Measurements from ENCODE around the gene GALNT18.

The GALNT18 gene

DNA sequence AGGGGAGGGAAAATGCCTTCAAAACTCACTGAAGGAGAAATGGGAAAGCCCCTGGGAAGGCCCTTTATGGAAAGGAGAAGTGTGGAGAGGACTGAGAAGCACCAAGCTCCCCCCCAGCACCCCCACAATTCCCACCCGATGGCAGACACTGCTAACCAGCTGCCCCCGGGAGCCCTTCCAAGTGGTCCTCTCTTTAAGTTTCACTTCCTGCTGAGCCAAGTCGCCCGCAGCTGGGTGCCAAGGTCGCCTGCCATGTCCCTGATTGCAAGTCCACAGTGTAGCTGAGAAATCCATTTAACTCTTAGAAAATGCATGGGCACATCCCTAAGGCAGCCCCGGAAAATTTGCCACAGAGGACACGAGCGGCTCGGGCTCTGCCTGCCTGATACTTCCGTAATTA is 68.2 kb downstream of the GALNT18 start:
- H3K27ac ChIP-seq (ENCODE audit: low read depth in 2 of 2, low read length in 2 of 2) = no peak overlapping the region
- H3K9me3 ChIP-seq (ENCODE audit: control insufficient read depth in 2 of 2, low read length in 2 of 2) = no peaks in the 10 kb centered on the region
- no peak overlapping the region for H3K4me3 ChIP-seq (ENCODE audit: low read length in 2 of 2)
- H3K9ac ChIP-seq (ENCODE audit: low read depth in 1 of 2, low read length in 2 of 2) = no peak overlapping the region
- H3K36me3 ChIP-seq (ENCODE audit: control insufficient read depth in 2 of 2, insufficient read depth in 2 of 2, low read length in 2 of 2) = no peaks in the 10 kb centered on the region
- peaks cover 8% of the 10 kb centered on the region in 2 donors for H3K4me1 ChIP-seq (ENCODE audit: control insufficient read depth in 2 of 2, insufficient read depth in 2 of 2, low read length in 2 of 2)
- H3K27me3 ChIP-seq (ENCODE audit: control insufficient read depth in 2 of 2, insufficient read depth in 2 of 2, low read length in 2 of 2) = no peaks in the 10 kb centered on the region

DNA sequence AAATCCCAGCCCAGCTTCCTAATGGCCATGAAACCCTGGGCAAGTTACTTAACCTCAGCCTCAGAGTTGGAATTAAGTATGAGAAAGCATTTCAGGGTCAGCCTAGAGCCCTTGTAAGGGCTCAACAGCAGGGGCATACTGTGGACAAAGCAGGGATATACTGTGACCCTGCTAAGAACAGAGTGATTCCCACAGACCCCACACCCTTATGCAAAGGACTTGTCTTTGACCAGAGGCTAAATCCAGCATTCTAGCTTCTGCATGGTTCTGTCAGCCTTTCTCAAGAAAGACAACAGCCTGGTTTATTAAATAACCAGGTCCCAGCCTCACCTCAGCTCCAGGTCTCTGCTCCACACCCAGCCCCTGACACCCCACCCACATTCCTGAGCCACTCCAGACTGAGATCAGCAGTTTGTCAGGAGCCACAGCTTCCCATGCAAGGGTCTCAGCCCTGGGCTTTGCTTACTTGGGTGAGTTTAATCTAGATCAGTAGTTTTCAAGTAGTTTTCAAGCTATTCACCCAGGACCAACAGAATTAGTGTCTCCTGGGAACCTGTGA is 69.2 kb downstream of the GALNT18 start:
- H3K4me3 ChIP-seq (ENCODE audit: low read length in 2 of 2) = no peak overlapping the region
- H3K36me3 ChIP-seq (ENCODE audit: control insufficient read depth in 2 of 2, insufficient read depth in 2 of 2, low read length in 2 of 2) = no peaks in the 10 kb centered on the region
- H3K9ac ChIP-seq (ENCODE audit: low read depth in 1 of 2, low read length in 2 of 2) = no peak overlapping the region
- peaks cover 8% of the 10 kb centered on the region in 2 donors for H3K4me1 ChIP-seq (ENCODE audit: control insufficient read depth in 2 of 2, insufficient read depth in 2 of 2, low read length in 2 of 2)
- no peak overlapping the region for H3K27ac ChIP-seq (ENCODE audit: low read depth in 2 of 2, low read length in 2 of 2)
- H3K9me3 ChIP-seq (ENCODE audit: control insufficient read depth in 2 of 2, low read length in 2 of 2) = no peaks in the 10 kb centered on the region
- H3K27me3 ChIP-seq (ENCODE audit: control insufficient read depth in 2 of 2, insufficient read depth in 2 of 2, low read length in 2 of 2) = no peaks in the 10 kb centered on the region

DNA sequence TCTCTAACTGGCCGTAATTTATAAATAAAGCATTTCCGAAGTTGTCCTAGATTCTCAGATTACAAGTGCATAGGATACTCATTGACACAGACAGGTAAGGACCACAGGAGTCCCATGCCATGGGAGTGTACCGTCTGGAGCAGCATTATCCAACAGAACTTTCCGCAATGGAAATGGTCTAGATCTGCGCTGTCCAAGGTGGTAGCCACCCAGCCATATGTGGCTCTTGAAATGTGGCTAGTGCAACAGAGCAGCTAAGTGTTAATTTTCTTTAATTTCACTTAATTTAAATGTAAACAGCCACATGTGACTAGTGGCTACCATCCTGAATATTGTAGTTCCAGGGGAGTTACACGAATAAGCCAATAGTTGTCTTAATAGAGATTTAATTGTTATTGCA is 71.3 kb downstream of the GALNT18 start:
- Histone ChIP-seq H3K27ac (ENCODE audit: low read depth in 2 of 2, low read length in 2 of 2) (no peak overlapping the region), H3K4me1 (ENCODE audit: control insufficient read depth in 2 of 2, insufficient read depth in 2 of 2, low read length in 2 of 2) (peaks cover 8% of the 10 kb centered on the region in 2 donors), H3K9ac (ENCODE audit: low read depth in 1 of 2, low read length in 2 of 2) (no peak overlapping the region), H3K9me3 (ENCODE audit: control insufficient read depth in 2 of 2, low read length in 2 of 2) (no peaks in the 10 kb centered on the region), H3K36me3 (ENCODE audit: control insufficient read depth in 2 of 2, insufficient read depth in 2 of 2, low read length in 2 of 2) (no peaks in the 10 kb centered on the region), H3K4me3 (ENCODE audit: low read length in 2 of 2) (no peak overlapping the region), H3K27me3 (ENCODE audit: control insufficient read depth in 2 of 2, insufficient read depth in 2 of 2, low read length in 2 of 2) (no peaks in the 10 kb centered on the region)

DNA sequence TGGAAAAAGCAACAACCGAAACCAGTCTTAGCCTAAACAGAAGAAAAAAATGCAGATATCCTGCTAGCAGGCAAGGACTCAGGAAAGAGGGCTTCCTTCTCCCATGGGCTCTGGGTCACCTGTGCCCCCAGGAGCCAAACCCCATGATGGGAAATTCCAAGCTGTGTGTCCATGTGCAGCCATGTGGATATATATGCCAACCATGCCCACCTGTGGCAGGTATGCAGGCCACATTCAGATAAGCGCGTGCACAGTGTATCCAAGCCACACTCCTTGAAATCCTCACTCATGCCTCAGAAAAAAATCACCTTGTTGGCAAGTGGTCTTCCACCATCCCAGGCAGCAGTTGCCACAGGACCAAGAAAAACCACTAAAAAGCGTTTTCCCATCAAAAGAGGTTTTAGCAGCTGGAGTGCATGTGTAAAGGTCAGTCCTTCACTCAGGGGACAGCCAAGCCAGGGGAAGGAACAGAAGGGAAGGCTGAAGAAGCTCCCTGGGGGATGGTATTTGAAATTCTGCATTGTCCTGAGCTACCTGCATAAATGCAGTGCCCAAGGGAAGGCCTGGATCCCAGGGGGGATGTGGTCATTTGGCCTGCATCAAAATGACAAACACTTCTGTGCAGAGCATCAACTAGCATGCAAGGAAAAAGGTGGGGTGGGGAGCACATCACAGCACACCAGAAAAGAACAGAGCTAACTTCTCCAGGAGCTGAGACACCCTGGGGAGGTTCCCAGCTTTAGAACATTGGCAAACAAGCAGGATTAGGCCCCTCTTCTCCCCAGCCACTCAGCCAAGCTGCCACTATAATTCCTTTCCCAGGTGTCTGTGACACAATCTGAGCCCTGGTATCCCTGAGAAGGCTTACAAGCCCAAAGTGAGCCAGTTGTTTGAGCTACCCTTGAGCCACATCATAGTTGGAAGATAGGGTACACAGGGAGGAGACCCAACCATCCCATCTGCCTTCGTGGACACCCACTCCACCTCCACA is 76.2 kb downstream of the GALNT18 start:
- H3K4me1 ChIP-seq (ENCODE audit: control insufficient read depth in 2 of 2, insufficient read depth in 2 of 2, low read length in 2 of 2) = no peaks in the 10 kb centered on the region
- no peak overlapping the region for H3K4me3 ChIP-seq (ENCODE audit: low read length in 2 of 2)
- no peaks in the 10 kb centered on the region for H3K36me3 ChIP-seq (ENCODE audit: control insufficient read depth in 2 of 2, insufficient read depth in 2 of 2, low read length in 2 of 2)
- H3K27ac ChIP-seq (ENCODE audit: low read depth in 2 of 2, low read length in 2 of 2) = no peak overlapping the region
- no peak overlapping the region for H3K9ac ChIP-seq (ENCODE audit: low read depth in 1 of 2, low read length in 2 of 2)
- no peaks in the 10 kb centered on the region for H3K27me3 ChIP-seq (ENCODE audit: control insufficient read depth in 2 of 2, insufficient read depth in 2 of 2, low read length in 2 of 2)
- no peaks in the 10 kb centered on the region for H3K9me3 ChIP-seq (ENCODE audit: control insufficient read depth in 2 of 2, low read length in 2 of 2)

DNA sequence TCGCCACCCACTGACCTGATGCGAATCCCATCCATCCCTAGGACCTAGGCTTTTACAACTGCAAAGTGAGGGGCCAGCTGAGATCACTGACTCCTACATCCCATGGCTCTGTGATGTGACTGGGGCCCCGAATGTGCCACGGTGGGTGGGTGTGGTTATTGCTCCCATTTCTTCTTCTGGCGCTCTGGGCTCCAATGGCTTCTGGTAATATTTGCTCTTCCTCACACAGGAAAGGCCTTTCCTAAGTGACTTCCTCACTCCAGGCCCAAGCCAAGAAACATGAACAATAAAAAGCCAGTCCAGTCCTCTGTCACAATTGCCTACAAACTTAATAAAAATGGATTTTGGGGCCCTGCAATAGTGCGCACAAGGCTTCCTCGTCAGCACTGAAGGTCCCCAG is 78.1 kb downstream of the GALNT18 start:
- no peak overlapping the region for H3K27ac ChIP-seq (ENCODE audit: low read depth in 2 of 2, low read length in 2 of 2)

DNA sequence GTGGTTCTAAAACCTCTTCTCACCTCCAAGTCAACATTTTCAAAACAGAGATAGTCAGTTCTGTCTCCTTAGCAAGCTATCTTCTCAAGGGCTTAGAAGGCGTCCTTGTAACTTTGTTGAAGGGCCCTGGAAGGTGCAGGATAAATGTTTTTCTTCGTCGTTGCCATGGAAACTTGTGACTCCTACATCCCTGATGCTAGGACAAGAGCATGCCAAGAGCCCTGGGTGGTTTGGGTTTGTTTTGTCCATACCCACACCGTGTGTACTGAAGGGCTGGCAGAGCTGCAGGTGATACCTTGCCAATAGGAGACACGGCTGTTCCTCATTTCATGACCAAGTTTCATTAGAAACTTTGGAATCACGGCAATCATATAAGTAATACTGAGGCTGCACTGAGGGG is 81.6 kb downstream of the GALNT18 start:
- H3K9me3 ChIP-seq (ENCODE audit: control insufficient read depth in 2 of 2, low read length in 2 of 2) = no peaks in the 10 kb centered on the region
- no peak overlapping the region for H3K4me3 ChIP-seq (ENCODE audit: low read length in 2 of 2)
- no peaks in the 10 kb centered on the region for H3K36me3 ChIP-seq (ENCODE audit: control insufficient read depth in 2 of 2, insufficient read depth in 2 of 2, low read length in 2 of 2)
- no peak overlapping the region for H3K27ac ChIP-seq (ENCODE audit: low read depth in 2 of 2, low read length in 2 of 2)
- no peak overlapping the region for H3K9ac ChIP-seq (ENCODE audit: low read depth in 1 of 2, low read length in 2 of 2)
- no peaks in the 10 kb centered on the region for H3K27me3 ChIP-seq (ENCODE audit: control insufficient read depth in 2 of 2, insufficient read depth in 2 of 2, low read length in 2 of 2)
- H3K4me1 ChIP-seq (ENCODE audit: control insufficient read depth in 2 of 2, insufficient read depth in 2 of 2, low read length in 2 of 2) = peaks cover 0 to 3% of the 10 kb centered on the region in 2 donors

More for the DNA sequence above, 78.1 kb downstream of the GALNT18 start:
- no peak overlapping the region for H3K9ac ChIP-seq (ENCODE audit: low read depth in 1 of 2, low read length in 2 of 2)
- no peaks in the 10 kb centered on the region for H3K4me1 ChIP-seq (ENCODE audit: control insufficient read depth in 2 of 2, insufficient read depth in 2 of 2, low read length in 2 of 2)
- H3K27me3 ChIP-seq (ENCODE audit: control insufficient read depth in 2 of 2, insufficient read depth in 2 of 2, low read length in 2 of 2) = no peaks in the 10 kb centered on the region
- H3K9me3 ChIP-seq (ENCODE audit: control insufficient read depth in 2 of 2, low read length in 2 of 2) = no peaks in the 10 kb centered on the region
- H3K36me3 ChIP-seq (ENCODE audit: control insufficient read depth in 2 of 2, insufficient read depth in 2 of 2, low read length in 2 of 2) = no peaks in the 10 kb centered on the region
- no peak overlapping the region for H3K4me3 ChIP-seq (ENCODE audit: low read length in 2 of 2)

DNA sequence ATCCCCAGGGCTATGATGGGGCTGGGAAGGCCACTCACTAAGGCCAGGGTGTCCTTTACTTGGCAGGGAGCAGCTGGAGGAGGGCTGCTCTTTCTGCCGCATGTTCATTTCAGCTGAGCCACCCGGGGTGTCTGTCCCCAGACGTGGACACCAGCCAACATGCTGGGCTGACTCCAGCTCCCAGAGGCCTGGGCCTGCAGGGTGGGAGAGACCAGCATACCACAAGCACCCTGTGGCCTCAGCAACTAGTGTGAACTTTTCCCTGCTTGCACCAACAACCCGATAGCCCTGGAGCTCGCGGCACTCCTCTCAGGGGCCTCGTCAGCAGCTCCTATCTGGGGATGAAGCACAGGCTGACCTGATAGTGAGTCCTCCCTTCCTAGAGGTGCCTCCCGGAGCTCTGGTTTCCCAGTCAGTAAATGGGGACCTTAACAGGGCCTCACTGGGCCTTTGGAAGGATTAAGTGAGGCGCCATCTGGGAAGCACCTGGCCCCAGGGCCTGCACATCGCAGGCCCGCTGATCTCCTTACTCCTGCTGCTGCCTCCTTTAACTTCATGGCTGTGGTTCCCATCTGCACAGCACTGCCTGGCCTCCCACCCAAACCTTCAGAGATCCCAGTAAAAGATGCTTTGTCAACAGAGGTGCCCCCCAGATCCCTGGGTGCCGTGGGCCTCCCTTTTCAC is 83.4 kb downstream of the GALNT18 start:
- no peak overlapping the region for H3K9ac ChIP-seq (ENCODE audit: low read depth in 1 of 2, low read length in 2 of 2)
- H3K9me3 ChIP-seq (ENCODE audit: control insufficient read depth in 2 of 2, low read length in 2 of 2) = no peaks in the 10 kb centered on the region
- no peaks in the 10 kb centered on the region for H3K36me3 ChIP-seq (ENCODE audit: control insufficient read depth in 2 of 2, insufficient read depth in 2 of 2, low read length in 2 of 2)
- no peaks in the 10 kb centered on the region for H3K27me3 ChIP-seq (ENCODE audit: control insufficient read depth in 2 of 2, insufficient read depth in 2 of 2, low read length in 2 of 2)
- no peak overlapping the region for H3K27ac ChIP-seq (ENCODE audit: low read depth in 2 of 2, low read length in 2 of 2)
- H3K4me3 ChIP-seq (ENCODE audit: low read length in 2 of 2) = no peak overlapping the region
- H3K4me1 ChIP-seq (ENCODE audit: control insufficient read depth in 2 of 2, insufficient read depth in 2 of 2, low read length in 2 of 2) = peaks cover 0 to 3% of the 10 kb centered on the region in 2 donors

DNA sequence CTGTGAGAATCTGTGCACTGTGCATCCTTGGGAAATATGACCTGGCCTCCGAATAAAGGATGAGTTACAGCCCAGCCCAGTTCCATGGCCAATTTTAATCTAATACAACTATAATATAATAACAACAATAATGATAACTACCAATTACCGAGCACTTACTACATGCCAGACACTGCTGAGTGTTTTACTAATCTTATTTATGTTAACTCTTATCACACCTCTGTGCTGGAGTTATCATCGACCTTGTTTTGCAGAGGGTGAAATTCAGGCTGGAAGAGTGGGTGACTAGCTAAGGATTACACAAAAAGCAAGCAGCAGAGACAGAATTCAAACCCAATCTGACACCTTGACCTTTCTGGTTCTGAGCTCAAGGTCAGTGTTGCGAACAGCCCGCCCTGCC is 83.9 kb downstream of the GALNT18 start:
- Histone ChIP-seq H3K4me1 (ENCODE audit: control insufficient read depth in 2 of 2, insufficient read depth in 2 of 2, low read length in 2 of 2) (peaks cover 0 to 3% of the 10 kb centered on the region in 2 donors), H3K9ac (ENCODE audit: low read depth in 1 of 2, low read length in 2 of 2) (no peak overlapping the region), H3K27ac (ENCODE audit: low read depth in 2 of 2, low read length in 2 of 2) (no peak overlapping the region)

DNA sequence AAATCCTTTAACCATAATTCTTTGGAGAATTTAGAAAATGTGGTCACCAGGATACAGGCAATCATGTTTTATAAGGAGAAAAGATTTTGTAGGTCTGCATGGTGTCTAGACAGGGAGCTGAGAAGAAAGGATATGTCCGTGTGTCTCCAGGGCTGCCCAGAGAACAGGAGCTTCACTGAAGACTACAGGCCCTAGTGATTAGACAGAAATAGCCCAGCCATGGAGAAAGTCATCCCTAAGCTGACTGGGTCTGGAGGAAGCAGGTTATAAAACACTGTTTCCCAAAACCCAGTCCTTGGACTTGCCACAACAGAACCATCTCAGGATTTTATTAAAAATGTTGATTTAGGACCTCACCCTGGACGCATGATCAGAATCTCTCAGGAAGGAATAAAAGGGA is 84.4 kb downstream of the GALNT18 start:
- Histone ChIP-seq H3K36me3 (ENCODE audit: control insufficient read depth in 2 of 2, insufficient read depth in 2 of 2, low read length in 2 of 2) (no peaks in the 10 kb centered on the region), H3K4me1 (ENCODE audit: control insufficient read depth in 2 of 2, insufficient read depth in 2 of 2, low read length in 2 of 2) (peaks cover 0 to 3% of the 10 kb centered on the region in 2 donors), H3K9me3 (ENCODE audit: control insufficient read depth in 2 of 2, low read length in 2 of 2) (no peaks in the 10 kb centered on the region), H3K4me3 (ENCODE audit: low read length in 2 of 2) (no peak overlapping the region), H3K27ac (ENCODE audit: low read depth in 2 of 2, low read length in 2 of 2) (no peak overlapping the region), H3K9ac (ENCODE audit: low read depth in 1 of 2, low read length in 2 of 2) (no peak overlapping the region), H3K27me3 (ENCODE audit: control insufficient read depth in 2 of 2, insufficient read depth in 2 of 2, low read length in 2 of 2) (no peaks in the 10 kb centered on the region)

More for the DNA sequence above, 83.9 kb downstream of the GALNT18 start:
- Histone ChIP-seq H3K4me3 (ENCODE audit: low read length in 2 of 2) (no peak overlapping the region), H3K27me3 (ENCODE audit: control insufficient read depth in 2 of 2, insufficient read depth in 2 of 2, low read length in 2 of 2) (no peaks in the 10 kb centered on the region), H3K36me3 (ENCODE audit: control insufficient read depth in 2 of 2, insufficient read depth in 2 of 2, low read length in 2 of 2) (no peaks in the 10 kb centered on the region), H3K9me3 (ENCODE audit: control insufficient read depth in 2 of 2, low read length in 2 of 2) (no peaks in the 10 kb centered on the region)

DNA sequence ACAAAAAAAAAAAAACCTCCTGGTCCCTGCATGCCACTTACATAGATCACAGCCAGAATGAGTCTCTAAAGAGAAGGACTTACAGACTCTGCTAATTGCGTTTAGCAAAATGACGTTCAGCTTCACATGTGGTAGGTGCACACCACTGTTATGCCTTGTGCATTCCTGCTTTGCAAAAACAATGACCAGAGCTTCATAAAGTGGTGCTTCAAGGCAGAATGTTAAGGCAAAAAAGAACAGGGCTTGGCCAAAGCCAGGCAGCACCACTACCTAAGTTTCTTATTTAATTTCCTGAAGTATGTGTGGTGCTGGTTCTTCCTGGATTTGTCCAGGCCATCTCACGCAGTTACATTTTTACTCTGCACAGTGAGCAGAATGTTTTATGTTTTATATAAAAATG is 85.2 kb downstream of the GALNT18 start:
- H3K27ac ChIP-seq (ENCODE audit: low read depth in 2 of 2, low read length in 2 of 2) = no peak overlapping the region

More for the DNA sequence above, 85.2 kb downstream of the GALNT18 start:
- no peaks in the 10 kb centered on the region for H3K36me3 ChIP-seq (ENCODE audit: control insufficient read depth in 2 of 2, insufficient read depth in 2 of 2, low read length in 2 of 2)
- no peak overlapping the region for H3K4me3 ChIP-seq (ENCODE audit: low read length in 2 of 2)
- no peak overlapping the region for H3K9ac ChIP-seq (ENCODE audit: low read depth in 1 of 2, low read length in 2 of 2)
- peaks cover 0 to 3% of the 10 kb centered on the region in 2 donors for H3K4me1 ChIP-seq (ENCODE audit: control insufficient read depth in 2 of 2, insufficient read depth in 2 of 2, low read length in 2 of 2)
- H3K27me3 ChIP-seq (ENCODE audit: control insufficient read depth in 2 of 2, insufficient read depth in 2 of 2, low read length in 2 of 2) = no peaks in the 10 kb centered on the region
- H3K9me3 ChIP-seq (ENCODE audit: control insufficient read depth in 2 of 2, low read length in 2 of 2) = no peaks in the 10 kb centered on the region

Data from mucosa of rectum (tissue), 2 donors.